H1 (cell line): ENCODE data around the gene MEGF11.

Source experiments
- BACH1 ChIP-seq: IDR thresholded peaks from 2 replicates; pipeline ENCODE4 v1.6.1; 2012; ENCODE audit warnings: low read length, improper control_type of control experiment
- CBX5 ChIP-seq: fragments of 300-800, 300-1000 bp; sonication (generic); IDR thresholded peaks from 2 replicates; pipeline ENCODE4 v1.7.1; 2016; ENCODE audit warnings: antibody characterized with exemption, low read length, low read depth
- CTCF ChIP-seq, 3 experiments: IDR thresholded peaks; 1 replicate in 2 of 3; 2 replicates in 1 of 3; pipeline versions ENCODE4 v1.5.1 to v1.6.1; 2011; ENCODE audit warnings: low read length in 3 of 3, mild to moderate bottlenecking in 3 of 3, inconsistent platforms in 2 of 3, low read depth in 1 of 3, moderate library complexity in 1 of 3; ENCODE audit not compliant: insufficient read depth in 1 of 3; ENCODE audit errors: control extremely low read depth in 1 of 3
- EP300 ChIP-seq, 2 experiments: IDR thresholded peaks; 1 replicate in 1 of 2; 2 replicates in 1 of 2; pipeline ENCODE4 v1.6.1; 2011 to 2012; ENCODE audit warnings: low read depth in 2 of 2, low read length in 2 of 2, mild to moderate bottlenecking in 2 of 2, borderline replicate concordance in 1 of 2, inconsistent platforms in 1 of 2, moderate library complexity in 1 of 2
- GABPA ChIP-seq: IDR thresholded peaks from 2 replicates; pipeline ENCODE4 v1.6.1; 2011; ENCODE audit warnings: mild to moderate bottlenecking, low read length, moderate library complexity, borderline replicate concordance; ENCODE audit not compliant: insufficient read depth
- JUND ChIP-seq: IDR thresholded peaks from 2 replicates; pipeline ENCODE4 v1.6.1; 2011; ENCODE audit warnings: mild to moderate bottlenecking, improper control_type of control experiment, low read length
- KDM1A ChIP-seq: fragments of 200-600, 300-600 bp; sonication (generic); IDR thresholded peaks from 2 replicates; pipeline ENCODE4 v1.7.1; 2016; ENCODE audit warnings: mild to moderate bottlenecking, low read length, borderline replicate concordance
- POLR2A ChIP-seq, 2 experiments: IDR thresholded peaks; 1 replicate in 1 of 2; 2 replicates in 1 of 2; pipeline ENCODE4 v1.6.1; 2011; ENCODE audit warnings: low read depth in 2 of 2, low read length in 2 of 2, mild to moderate bottlenecking in 2 of 2; ENCODE audit errors: control extremely low read depth in 1 of 2
- RXRA ChIP-seq: IDR thresholded peaks from 2 replicates; pipeline ENCODE4 v1.6.1; 2011; ENCODE audit warnings: low read depth, mild to moderate bottlenecking, low read length, moderate library complexity; ENCODE audit not compliant: insufficient read depth
- SIN3A ChIP-seq, 2 experiments: IDR thresholded peaks in 1 of 2; conservative IDR thresholded peaks in 1 of 2; 2 replicates each; pipeline ENCODE4 v1.6.1; 2011 to 2012; ENCODE audit warnings: low read length in 2 of 2, improper control_type of control experiment in 1 of 2, low read depth in 1 of 2, mild to moderate bottlenecking in 1 of 2
- SIRT6 ChIP-seq: IDR thresholded peaks from one replicate; pipeline ENCODE4 v1.7.1; 2012; ENCODE audit warnings: low read length, inconsistent platforms
- TEAD4 ChIP-seq: IDR thresholded peaks from 2 replicates; pipeline ENCODE4 v1.6.1; 2012; ENCODE audit warnings: low read depth, low read length, inconsistent platforms, mixed read lengths
- USF2 ChIP-seq: IDR thresholded peaks from 2 replicates; pipeline ENCODE4 v1.6.1; 2011; ENCODE audit warnings: low read length, improper control_type of control experiment
- TF ChIP-seq, protein P1 (sequence below): IDR thresholded peaks from 2 replicates; pipeline ENCODE4 v1.6.1; 2011; ENCODE audit warnings: low read depth, mild to moderate bottlenecking, low read length; ENCODE audit not compliant: insufficient read depth

DNA sequence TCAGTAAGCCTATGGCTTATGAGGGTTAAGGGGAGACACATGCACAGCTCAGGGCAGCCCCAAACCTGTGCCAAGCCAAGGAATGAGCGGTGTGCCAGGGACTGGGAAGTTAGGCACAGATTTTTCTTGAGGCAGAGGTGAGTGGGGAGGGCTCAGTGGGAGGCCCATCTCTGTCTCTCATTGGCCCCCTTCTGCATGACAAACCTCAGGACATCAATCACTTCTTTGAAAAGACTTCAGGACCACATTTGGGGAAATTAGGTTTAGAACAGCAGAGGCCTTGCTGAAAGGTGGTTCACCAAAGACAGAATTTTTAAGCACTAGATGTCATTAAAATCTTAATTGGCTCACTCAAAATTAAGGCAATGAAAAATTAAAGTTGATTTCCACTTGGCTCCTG is 327.1 kb downstream of the MEGF11 start:
- no peak for TF ChIP-seq BACH1
- TF ChIP-seq GABPA = no peak
- TF ChIP-seq SIN3A (conservative IDR thresholded peaks at IDR 0.05 in 1 of 2, IDR thresholded peaks at IDR 0.05 in 1 of 2; ENCODE audit: low read depth in 1 of 2, low read length in 2 of 2) = no peak
- no peak for TF ChIP-seq KDM1A
- no peak for TF ChIP-seq CTCF (IDR thresholded peaks at IDR 0.05; ENCODE audit: control extremely low read depth in 1 of 3, insufficient read depth in 1 of 3, low read depth in 1 of 3, low read length in 3 of 3)
- no peak for TF ChIP-seq USF2
- TF ChIP-seq EP300 (IDR thresholded peaks at IDR 0.05; ENCODE audit: borderline replicate concordance in 1 of 2, low read depth in 2 of 2, low read length in 2 of 2) = no peak
- TF ChIP-seq RXRA = no peak
- TF ChIP-seq, protein P1, sequence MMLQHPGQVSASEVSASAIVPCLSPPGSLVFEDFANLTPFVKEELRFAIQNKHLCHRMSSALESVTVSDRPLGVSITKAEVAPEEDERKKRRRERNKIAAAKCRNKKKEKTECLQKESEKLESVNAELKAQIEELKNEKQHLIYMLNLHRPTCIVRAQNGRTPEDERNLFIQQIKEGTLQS = no peak
- no peak for TF ChIP-seq CBX5
- TF ChIP-seq JUND = no peak
- TF ChIP-seq POLR2A (IDR thresholded peaks at IDR 0.05; ENCODE audit: control extremely low read depth in 1 of 2, low read depth in 2 of 2, low read length in 2 of 2) = no peak
- TF ChIP-seq SIRT6 = no peak
- TF ChIP-seq TEAD4 = no peak
